Transverse colon (tissue), 4 donors: ENCODE measurements around the gene IFT122. TPM values are rescaled to one million over a fixed set of nuclear protein-coding genes. Genes with fewer than 3 reads are reported as not detected.

Experiments
- DNase-seq: peaks from one replicate; pipeline ENCODE4 v3.0.0-alpha.2; 2019
- H3K27ac ChIP-seq, 4 donors: fragments of 200-600 bp; sonication (generic); 2 replicates each; pipeline ENCODE4 v1.5.1; 2016 to 2018; ENCODE audit warnings: inconsistent platforms in 4 of 4
- H3K27me3 ChIP-seq: fragments of 200-600 bp; sonication (generic); 2 replicates; pipeline ENCODE4 v1.5.1; 2017; ENCODE audit warnings: inconsistent platforms
- H3K36me3 ChIP-seq, 4 donors: fragments of 200-600 bp; sonication (generic); 2 replicates each; pipeline ENCODE4 v1.5.1; 2017 to 2019; ENCODE audit warnings: inconsistent platforms in 4 of 4
- H3K4me1 ChIP-seq, 4 donors: fragments of 200-600 bp; sonication (generic); 2 replicates each; pipeline ENCODE4 v1.5.1; 2017 to 2020; ENCODE audit warnings: inconsistent platforms in 4 of 4
- H3K4me3 ChIP-seq, 4 donors: fragments of 200-600 bp; sonication (generic); 1 replicate in 1 of 4; 2 replicates in 3 of 4; pipeline versions ENCODE4 v1.5.1 to v1.6.1; 2017 to 2019; ENCODE audit warnings: inconsistent platforms in 4 of 4
- H3K9me3 ChIP-seq, 2 donors: fragments of 200-600 bp; sonication (generic); 2 replicates each; pipeline ENCODE4 v1.5.1; 2017 to 2019; ENCODE audit warnings: inconsistent platforms in 2 of 2
- EP300 ChIP-seq: sonication (generic); formaldehyde crosslinking; IDR thresholded peaks from one replicate; pipeline ENCODE4 v1.6.1; 2017; ENCODE audit warnings: antibody characterized with exemption, low read depth
- POLR2A ChIP-seq: fragments of 450-650 bp; IDR thresholded peaks from one replicate; pipeline ENCODE4 v1.6.1; 2016; ENCODE audit warnings: antibody characterized with exemption, mild to moderate bottlenecking, moderate library complexity
- POLR2AphosphoS5 ChIP-seq, 3 donors: sonication (generic); formaldehyde crosslinking; IDR thresholded peaks; one replicate each; pipeline ENCODE4 v1.6.1; 2016; ENCODE audit warnings: antibody characterized with exemption in 3 of 3
- WGBS, 2 donors: methylation state at CpG; one replicate each; pipeline ENCODE4 v1.1.5; 2018; ENCODE audit warnings: low coverage in 1 of 2; 5-methylcytosine and 5-hydroxymethylcytosine counted together
- in situ Hi-C, 4 donors: fragments of 200-750 bp; cut with MboI; loops; one replicate each; pipeline versions ENCODE4 v1.15.0 to v1.15.1; 2017; ENCODE audit warnings: low sequenced_read_pairs in 3 of 4, low pct_ligation_motif_present in 1 of 4, low pct_unique_long_range_greater_than_20kb in 1 of 4
- intact Hi-C: fragments of 100-400 bp; cut with DNase I; formaldehyde crosslinking; loops from one replicate; pipeline ENCODE4 v1.15.1; 2023; ENCODE audit warnings: low total_unique reads
- total RNA-seq, 4 donors: library from RNA; depleted of rRNA; stranded (reverse); fragments of >200 nt; gene quantifications; one replicate each; pipeline ENCODE4 v1.1.0, GENCODE V29; 2016
- TF ChIP-seq, protein P1 (sequence below), 5 experiments: fragments of 200-600 bp in 3 of 5; fragments of 450-650 bp in 2 of 5; sonication (generic) in 3 of 5; IDR thresholded peaks; 1 replicate in 2 of 5; 2 replicates in 3 of 5; pipeline ENCODE4 v1.5.1; 2016 to 2017; ENCODE audit warnings: antibody characterized with exemption in 5 of 5, inconsistent platforms in 3 of 5, mild to moderate bottlenecking in 2 of 5, moderate library complexity in 1 of 5

Gene IFT122
- total RNA-seq, 4 donors from 2014 or later: 15.0 to 77.6 (median 16.7) TPM

DNA sequence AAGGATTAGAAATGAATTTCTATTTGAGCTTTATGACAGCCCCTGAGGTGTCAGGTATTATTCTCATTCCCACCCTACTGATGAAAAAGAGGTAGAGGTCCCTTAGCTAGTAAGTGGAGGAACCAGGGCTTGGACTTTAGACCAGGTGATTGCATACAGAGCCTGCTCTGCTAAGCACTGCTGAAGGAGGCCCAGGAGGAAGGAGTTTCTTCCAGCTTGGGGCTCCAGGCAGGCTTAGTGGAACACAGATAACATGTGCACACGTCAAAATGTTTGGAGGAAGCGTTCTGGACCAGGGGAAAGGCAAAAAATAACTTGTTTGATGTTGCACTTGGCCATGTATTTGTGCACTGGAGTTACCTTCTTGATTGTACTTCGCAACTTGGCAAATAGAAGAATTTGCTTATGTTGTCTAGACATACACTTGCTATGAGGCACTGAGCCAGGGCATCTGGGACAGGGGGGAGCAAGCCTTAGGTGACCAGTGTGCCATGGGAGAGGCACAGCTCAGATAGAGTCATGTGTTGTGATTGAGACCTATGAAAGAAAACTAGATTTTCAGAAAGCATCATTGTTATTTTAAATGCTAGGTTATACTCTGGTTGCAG lies 22.4 kb downstream of the IFT122 start:
- no peaks in the 10 kb centered on the region for H3K36me3 ChIP-seq
- H3K4me3 ChIP-seq: no peak overlapping the region
- no peak overlapping the region for H3K27ac ChIP-seq
- TF ChIP-seq POLR2AphosphoS5 (IDR thresholded peaks at IDR 0.05): no peak
- TF ChIP-seq POLR2A: no peak
- TF ChIP-seq EP300: no peak
- TF ChIP-seq, protein P1, sequence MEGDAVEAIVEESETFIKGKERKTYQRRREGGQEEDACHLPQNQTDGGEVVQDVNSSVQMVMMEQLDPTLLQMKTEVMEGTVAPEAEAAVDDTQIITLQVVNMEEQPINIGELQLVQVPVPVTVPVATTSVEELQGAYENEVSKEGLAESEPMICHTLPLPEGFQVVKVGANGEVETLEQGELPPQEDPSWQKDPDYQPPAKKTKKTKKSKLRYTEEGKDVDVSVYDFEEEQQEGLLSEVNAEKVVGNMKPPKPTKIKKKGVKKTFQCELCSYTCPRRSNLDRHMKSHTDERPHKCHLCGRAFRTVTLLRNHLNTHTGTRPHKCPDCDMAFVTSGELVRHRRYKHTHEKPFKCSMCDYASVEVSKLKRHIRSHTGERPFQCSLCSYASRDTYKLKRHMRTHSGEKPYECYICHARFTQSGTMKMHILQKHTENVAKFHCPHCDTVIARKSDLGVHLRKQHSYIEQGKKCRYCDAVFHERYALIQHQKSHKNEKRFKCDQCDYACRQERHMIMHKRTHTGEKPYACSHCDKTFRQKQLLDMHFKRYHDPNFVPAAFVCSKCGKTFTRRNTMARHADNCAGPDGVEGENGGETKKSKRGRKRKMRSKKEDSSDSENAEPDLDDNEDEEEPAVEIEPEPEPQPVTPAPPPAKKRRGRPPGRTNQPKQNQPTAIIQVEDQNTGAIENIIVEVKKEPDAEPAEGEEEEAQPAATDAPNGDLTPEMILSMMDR (IDR thresholded peaks at IDR 0.05): no peak
- no peaks in the 10 kb centered on the region for H3K9me3 ChIP-seq
- H3K4me1 ChIP-seq: peaks cover 0 to under 1% (median under 1%) of the 10 kb centered on the region in 4 donors
- WGBS, 2 donors: 84 to 92% methylated on average over 2 to 3 of the region's 3 CpGs
- no peak for DNase-seq
- in situ Hi-C loops: no loop called here
- H3K27me3 ChIP-seq: no peaks in the 10 kb centered on the region
- intact Hi-C loops: no loop called here

DNA sequence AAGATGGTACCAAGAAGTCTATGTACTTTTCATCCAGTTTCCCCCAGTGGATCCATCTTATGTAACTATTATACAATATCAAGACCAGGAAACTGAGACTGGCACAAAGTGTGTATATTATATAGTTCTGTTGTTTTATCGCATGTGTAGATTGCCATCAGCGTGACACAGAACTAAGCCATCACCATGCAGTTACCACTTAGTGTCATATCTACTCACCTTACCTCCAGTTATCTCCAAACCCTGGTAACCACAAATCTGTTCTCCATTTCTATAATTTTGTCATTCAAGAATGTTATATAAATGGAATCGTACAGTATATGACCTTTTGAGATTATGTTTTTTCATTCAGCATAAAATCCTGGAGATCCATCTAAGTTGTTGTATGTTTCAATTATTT lies 23.1 kb downstream of the IFT122 start:
- WGBS, 2 donors: 95% methylated on average over 3 of the region's 3 CpGs
- Histone ChIP-seq H3K36me3 (no peaks in the 10 kb centered on the region), H3K4me1 (peaks cover 0 to 7% (median 3%) of the 10 kb centered on the region in 4 donors), H3K4me3 (no peak overlapping the region), H3K27me3 (no peaks in the 10 kb centered on the region), H3K27ac (no peak overlapping the region), H3K9me3 (no peaks in the 10 kb centered on the region)
- intact Hi-C loops: no loop called here
- no peak for TF ChIP-seq POLR2AphosphoS5 (IDR thresholded peaks at IDR 0.05)
- no peak for TF ChIP-seq EP300
- no peak for TF ChIP-seq POLR2A
- in situ Hi-C loops: no loop called here
- no peak for DNase-seq

DNA sequence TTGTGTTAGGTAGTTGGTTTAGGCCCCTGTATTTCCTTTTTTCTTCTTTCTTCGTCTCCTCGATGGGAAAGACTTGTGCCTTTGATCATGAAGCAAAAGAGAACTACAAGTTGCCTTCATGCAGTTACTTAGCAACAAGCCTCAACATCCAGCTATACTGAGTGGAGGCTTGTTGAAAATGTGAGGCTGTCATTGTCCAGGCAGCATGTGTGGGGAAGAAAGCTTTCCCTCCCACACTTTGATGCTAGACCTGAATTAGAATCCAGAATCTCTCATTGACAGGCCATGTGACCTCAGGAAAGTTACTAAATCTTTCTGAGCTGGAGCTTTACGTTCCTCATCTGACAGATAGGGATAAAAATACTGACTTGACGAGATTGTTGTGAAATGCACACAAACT lies 23.7 kb downstream of the IFT122 start:
- no peak for DNase-seq
- Histone ChIP-seq H3K4me3 (no peak overlapping the region), H3K27me3 (no peaks in the 10 kb centered on the region), H3K27ac (no peak overlapping the region), H3K4me1 (peaks cover 0 to 13% (median 5%) of the 10 kb centered on the region in 4 donors), H3K36me3 (no peaks in the 10 kb centered on the region), H3K9me3 (no peaks in the 10 kb centered on the region)
- in situ Hi-C loops (no loop called here), intact Hi-C loops (no loop called here)
- TF ChIP-seq POLR2AphosphoS5 (IDR thresholded peaks at IDR 0.05): no peak
- TF ChIP-seq EP300: no peak
- TF ChIP-seq, protein P1 (IDR thresholded peaks at IDR 0.05): no peak
- TF ChIP-seq POLR2A: no peak
- 71 to 86% methylated on average over 2 to 4 of the region's 4 CpGs for WGBS, 2 donors

DNA sequence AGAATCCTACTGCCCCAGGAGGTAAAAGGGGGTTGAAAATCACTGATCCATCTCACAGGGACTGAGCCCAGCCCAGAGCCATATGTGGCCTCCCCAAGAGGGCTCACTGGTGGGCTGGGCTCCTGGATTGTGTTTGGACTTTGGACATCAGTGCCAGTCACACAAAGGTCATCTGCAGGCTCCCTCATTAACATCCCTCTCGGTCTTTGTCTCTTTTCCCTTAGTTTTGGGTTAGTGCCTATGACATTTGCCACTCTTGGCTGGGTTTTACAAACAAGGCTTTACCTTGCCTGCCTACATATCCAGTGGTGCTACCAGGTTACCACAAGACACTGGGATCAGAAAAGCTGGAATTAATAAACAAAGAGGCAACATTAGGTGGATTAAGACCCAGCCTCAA lies 27.9 kb downstream of the IFT122 start:
- DNase-seq: no peak
- Histone ChIP-seq H3K27ac (peak overlapping the region in 1 of 4 donors; percentile 5), H3K36me3 (no peaks in the 10 kb centered on the region), H3K4me1 (peaks cover 0 to 24% (median 7%) of the 10 kb centered on the region in 4 donors), H3K27me3 (no peaks in the 10 kb centered on the region), H3K9me3 (no peaks in the 10 kb centered on the region), H3K4me3 (no peak overlapping the region)
- intact Hi-C loops: no loop called here
- no peak for TF ChIP-seq POLR2AphosphoS5 (IDR thresholded peaks at IDR 0.05)
- no peak for TF ChIP-seq POLR2A
- TF ChIP-seq EP300: no peak
- TF ChIP-seq, protein P1 (IDR thresholded peaks at IDR 0.05): no peak
- in situ Hi-C loops: no loop called here
- 60 to 65% methylated on average over 1 of the region's 1 CpG for WGBS, 2 donors

DNA sequence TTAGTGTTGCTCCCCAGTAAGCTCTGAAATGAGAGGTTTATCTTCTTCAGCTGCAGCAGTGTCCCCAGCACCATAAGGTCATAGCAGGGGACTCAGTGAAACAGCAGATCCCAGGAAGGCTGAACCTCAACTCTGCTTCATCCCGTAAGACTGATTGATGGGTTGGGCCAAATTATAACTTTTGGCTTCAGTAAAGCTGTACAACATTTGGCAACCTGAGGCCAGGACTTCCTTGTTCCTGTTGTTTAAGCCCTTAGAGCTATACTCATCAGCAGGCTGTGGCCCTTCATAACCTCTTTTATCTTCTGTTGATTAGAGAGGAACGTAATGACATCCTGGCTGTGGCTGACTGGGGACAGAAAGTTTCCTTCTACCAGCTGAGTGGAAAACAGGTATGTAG lies 29.0 kb downstream of the IFT122 start:
- peaks cover 0 to 24% (median 7%) of the 10 kb centered on the region in 4 donors for H3K4me1 ChIP-seq
- DNase-seq: peak; percentile 35
- no peak overlapping the region for H3K4me3 ChIP-seq
- H3K9me3 ChIP-seq: no peaks in the 10 kb centered on the region
- H3K27ac ChIP-seq: peak overlapping the region in 3 of 4 donors; percentile 32 to 36 (median 35)
- TF ChIP-seq, protein P1 (IDR thresholded peaks at IDR 0.05): no peak
- peak in 1 of 3 donors; percentile 47 for TF ChIP-seq POLR2AphosphoS5 (IDR thresholded peaks at IDR 0.05)
- WGBS, 2 donors: 0 to 50% methylated on average over 1 to 2 of the region's 2 CpGs
- no peaks in the 10 kb centered on the region for H3K27me3 ChIP-seq
- in situ Hi-C loops (no loop called here), intact Hi-C loops (no loop called here)
- H3K36me3 ChIP-seq: no peaks in the 10 kb centered on the region
